Gastroesophageal sphincter (tissue), 4 donors: ENCODE data around the gene NFATC2IP. TPM values are rescaled to one million over a fixed set of nuclear protein-coding genes. Genes with fewer than 3 reads are reported as not detected.
"Not testable (repeated sequence)": the region's sequence is repeated elsewhere in the genome, so short reads cannot be mapped to it uniquely, and the experiment has no call there.

Experiments
- ATAC-seq: fragments of 150-250 bp; one replicate; pipeline ENCODE4 v1.9.1; 2016; ENCODE audit warnings: mild to moderate bottlenecking, moderate library complexity
- H3K27ac ChIP-seq, 4 donors: fragments of 200-600 bp; sonication (generic) in 3 of 4; 1 replicate in 3 of 4; 2 replicates in 1 of 4; pipeline ENCODE4 v1.5.1; 2016 to 2019
- H3K27me3 ChIP-seq: fragments of 200-600 bp; sonication (generic); one replicate; pipeline ENCODE4 v1.5.1; 2019
- H3K36me3 ChIP-seq, 2 donors: fragments of 200-600 bp; sonication (generic); one replicate each; pipeline ENCODE4 v1.5.1; 2019; ENCODE audit warnings: control low read depth in 1 of 2
- H3K4me1 ChIP-seq, 3 donors: fragments of 200-600 bp; sonication (generic); 1 replicate in 2 of 3; 2 replicates in 1 of 3; pipeline ENCODE4 v1.5.1; 2016 to 2019; ENCODE audit warnings: control low read depth in 2 of 3
- H3K4me3 ChIP-seq, 2 donors: fragments of 200-600 bp; sonication (generic); one replicate each; pipeline ENCODE4 v1.5.1; 2019; ENCODE audit warnings: mild to moderate bottlenecking in 1 of 2, moderate library complexity in 1 of 2
- H3K9me3 ChIP-seq, 3 donors: fragments of 200-600 bp; sonication (generic); one replicate each; pipeline ENCODE4 v1.5.1; 2017 to 2019; ENCODE audit warnings: control low read depth in 2 of 3
- EP300 ChIP-seq: sonication (generic); formaldehyde crosslinking; IDR thresholded peaks from one replicate; pipeline ENCODE4 v1.6.1; 2017; ENCODE audit warnings: antibody characterized with exemption, mild to moderate bottlenecking
- POLR2A ChIP-seq, 2 donors: fragments of 450-650 bp; IDR thresholded peaks; one replicate each; pipeline ENCODE4 v1.6.1; 2017; ENCODE audit warnings: antibody characterized with exemption in 2 of 2, mild to moderate bottlenecking in 2 of 2, moderate library complexity in 1 of 2
- POLR2AphosphoS5 ChIP-seq: sonication (generic); formaldehyde crosslinking; IDR thresholded peaks from one replicate; pipeline ENCODE4 v1.6.1; 2017; ENCODE audit warnings: antibody characterized with exemption
- WGBS, 2 donors: methylation state at CpG; one replicate each; pipeline ENCODE4 v1.1.5; 2018; ENCODE audit warnings: low coverage in 1 of 2; 5-methylcytosine and 5-hydroxymethylcytosine counted together
- total RNA-seq, 4 donors: library from RNA; depleted of rRNA; stranded (reverse); fragments of >200 nt; gene quantifications; one replicate each; pipeline ENCODE4 v1.1.0, GENCODE V29; 2016
- TF ChIP-seq, protein P1 (sequence below), 4 experiments: fragments of 200-600 bp in 2 of 4; fragments of 450-650 bp in 2 of 4; sonication (generic) in 1 of 4; IDR thresholded peaks; one replicate each; pipeline ENCODE4 v1.5.1; 2017 to 2019; ENCODE audit warnings: antibody characterized with exemption in 4 of 4, mild to moderate bottlenecking in 2 of 4, moderate library complexity in 2 of 4

The NFATC2IP gene
- total RNA-seq, 4 donors from 2014 or later = 13.9 to 28.0 (median 22.8) TPM

DNA sequence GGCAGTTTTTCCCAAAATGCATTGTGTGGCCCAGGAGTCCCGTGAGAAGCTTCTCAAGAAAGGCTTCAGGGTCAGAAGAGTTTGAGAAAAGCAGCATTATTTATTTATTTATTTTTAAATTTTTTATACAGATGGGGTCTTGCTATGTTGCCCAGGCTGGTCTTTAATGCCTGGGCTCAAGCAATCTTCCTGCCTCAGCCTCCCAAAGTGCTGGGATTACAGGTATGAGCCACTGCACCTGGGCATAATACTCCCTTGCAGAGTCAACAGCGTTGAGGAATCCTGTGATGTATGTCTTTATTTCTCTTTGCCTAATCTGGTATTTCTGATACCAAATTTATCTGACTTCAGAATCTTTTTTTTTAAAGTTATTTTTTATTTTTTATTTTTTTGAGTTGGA is 49.3 kb downstream of the NFATC2IP start:
- 83 to 89% methylated on average over 2 of the region's 2 CpGs for WGBS, 2 donors
- TF ChIP-seq, protein P1, sequence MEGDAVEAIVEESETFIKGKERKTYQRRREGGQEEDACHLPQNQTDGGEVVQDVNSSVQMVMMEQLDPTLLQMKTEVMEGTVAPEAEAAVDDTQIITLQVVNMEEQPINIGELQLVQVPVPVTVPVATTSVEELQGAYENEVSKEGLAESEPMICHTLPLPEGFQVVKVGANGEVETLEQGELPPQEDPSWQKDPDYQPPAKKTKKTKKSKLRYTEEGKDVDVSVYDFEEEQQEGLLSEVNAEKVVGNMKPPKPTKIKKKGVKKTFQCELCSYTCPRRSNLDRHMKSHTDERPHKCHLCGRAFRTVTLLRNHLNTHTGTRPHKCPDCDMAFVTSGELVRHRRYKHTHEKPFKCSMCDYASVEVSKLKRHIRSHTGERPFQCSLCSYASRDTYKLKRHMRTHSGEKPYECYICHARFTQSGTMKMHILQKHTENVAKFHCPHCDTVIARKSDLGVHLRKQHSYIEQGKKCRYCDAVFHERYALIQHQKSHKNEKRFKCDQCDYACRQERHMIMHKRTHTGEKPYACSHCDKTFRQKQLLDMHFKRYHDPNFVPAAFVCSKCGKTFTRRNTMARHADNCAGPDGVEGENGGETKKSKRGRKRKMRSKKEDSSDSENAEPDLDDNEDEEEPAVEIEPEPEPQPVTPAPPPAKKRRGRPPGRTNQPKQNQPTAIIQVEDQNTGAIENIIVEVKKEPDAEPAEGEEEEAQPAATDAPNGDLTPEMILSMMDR (IDR thresholded peaks at IDR 0.05) = no peak
- H3K27me3 ChIP-seq = peaks cover 40% of the 10 kb centered on the region
- H3K4me3 ChIP-seq = no peak overlapping the region
- no peak for ATAC-seq
- no peaks in the 10 kb centered on the region for H3K9me3 ChIP-seq
- no peaks in the 10 kb centered on the region for H3K36me3 ChIP-seq
- H3K4me1 ChIP-seq = no peaks in the 10 kb centered on the region
- no peak overlapping the region for H3K27ac ChIP-seq

DNA sequence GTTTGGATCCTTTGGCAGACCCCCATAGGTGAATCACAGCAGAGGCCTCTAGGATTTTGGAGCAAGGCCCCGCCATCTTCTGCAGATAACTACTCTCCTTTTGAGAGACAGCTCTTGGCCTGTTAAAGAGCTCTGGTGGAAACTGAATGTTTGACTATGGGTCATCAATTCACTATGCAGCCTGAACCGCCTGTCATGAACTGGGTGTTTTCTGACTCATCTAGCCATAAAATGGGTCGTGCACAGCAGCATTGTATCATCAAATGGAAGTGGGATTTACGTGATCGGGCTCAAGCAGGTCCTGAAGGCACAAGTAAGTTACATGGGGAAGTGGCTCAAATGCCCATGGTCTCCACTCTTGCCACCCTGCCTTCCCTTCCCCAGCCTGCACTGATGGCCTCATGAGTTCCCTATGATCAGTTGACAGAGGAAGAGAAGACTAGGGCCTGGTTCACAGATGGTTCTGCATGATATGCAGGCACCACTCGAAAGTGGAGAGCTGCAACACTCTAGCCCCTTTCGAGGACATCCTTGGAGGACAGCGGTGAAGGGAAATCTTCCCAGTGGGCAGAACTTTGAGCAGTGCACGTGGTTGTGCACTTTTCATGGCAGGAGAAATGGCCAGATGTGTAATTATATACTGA is 53.9 kb downstream of the NFATC2IP start:
- ATAC-seq, H3K4me1 ChIP-seq, H3K27ac ChIP-seq, H3K36me3 ChIP-seq, H3K9me3 ChIP-seq, H3K4me3 ChIP-seq: not testable (repeated sequence)
- peaks cover 16% of the 10 kb centered on the region for H3K27me3 ChIP-seq
- WGBS, 2 donors = 55 to 72% methylated on average over 5 to 7 of the region's 9 CpGs

DNA sequence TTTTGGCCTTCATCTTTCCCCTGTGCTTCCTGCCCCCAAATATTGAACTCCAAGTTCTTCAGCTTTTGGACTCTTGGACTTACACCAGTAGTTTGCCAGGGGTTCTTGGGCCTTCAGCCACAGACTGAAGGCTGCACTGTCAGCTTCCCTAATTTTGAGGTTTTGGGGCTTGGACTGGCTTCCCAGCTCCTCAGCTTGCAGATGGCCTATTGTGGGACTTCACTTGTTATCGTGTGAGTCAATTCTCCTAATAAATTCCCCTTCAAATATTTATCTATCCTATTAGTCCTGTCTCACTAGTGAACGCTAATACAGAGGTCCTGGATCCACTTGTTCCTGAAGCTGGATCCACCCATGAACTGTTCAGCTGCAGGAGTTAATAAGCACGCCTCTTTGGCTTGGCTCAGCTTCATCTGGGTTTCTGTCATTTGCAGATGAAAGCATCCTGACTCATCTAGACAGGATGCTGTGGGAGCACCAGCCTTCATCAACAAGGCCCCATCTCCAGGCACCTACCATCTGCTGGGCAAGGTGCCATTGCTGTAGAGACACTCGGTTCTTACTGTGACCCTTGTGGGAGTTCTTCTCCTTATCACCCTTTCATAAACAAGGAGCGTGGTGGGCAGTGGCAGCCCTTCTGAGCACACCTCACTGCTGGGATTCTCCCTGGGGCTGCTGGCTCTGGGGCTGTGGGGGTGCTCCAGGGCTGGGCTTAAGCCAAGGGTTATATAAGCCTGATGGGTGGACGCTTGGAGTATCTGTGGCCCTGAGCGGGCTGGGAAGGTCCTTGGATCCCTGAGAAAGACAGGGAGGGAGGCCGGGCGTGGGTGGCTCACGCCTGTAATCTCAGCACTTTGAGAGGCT is 57.2 kb downstream of the NFATC2IP start:
- Histone ChIP-seq H3K27ac (no peak overlapping the region), H3K9me3 (no peaks in the 10 kb centered on the region), H3K4me3 (no peak overlapping the region), H3K4me1 (no peaks in the 10 kb centered on the region), H3K36me3 (no peaks in the 10 kb centered on the region), H3K27me3 (peaks cover 8% of the 10 kb centered on the region)
- ATAC-seq = no peak
- TF ChIP-seq POLR2AphosphoS5 (no peak), POLR2A (IDR thresholded peaks at IDR 0.05) (no peak), EP300 (no peak)
- TF ChIP-seq, protein P1 (IDR thresholded peaks at IDR 0.05) = no peak
- WGBS, 2 donors = 47% methylated on average over 3 of the region's 10 CpGs; no CpG with 5 or more reads in 1 of the 2 donors

DNA sequence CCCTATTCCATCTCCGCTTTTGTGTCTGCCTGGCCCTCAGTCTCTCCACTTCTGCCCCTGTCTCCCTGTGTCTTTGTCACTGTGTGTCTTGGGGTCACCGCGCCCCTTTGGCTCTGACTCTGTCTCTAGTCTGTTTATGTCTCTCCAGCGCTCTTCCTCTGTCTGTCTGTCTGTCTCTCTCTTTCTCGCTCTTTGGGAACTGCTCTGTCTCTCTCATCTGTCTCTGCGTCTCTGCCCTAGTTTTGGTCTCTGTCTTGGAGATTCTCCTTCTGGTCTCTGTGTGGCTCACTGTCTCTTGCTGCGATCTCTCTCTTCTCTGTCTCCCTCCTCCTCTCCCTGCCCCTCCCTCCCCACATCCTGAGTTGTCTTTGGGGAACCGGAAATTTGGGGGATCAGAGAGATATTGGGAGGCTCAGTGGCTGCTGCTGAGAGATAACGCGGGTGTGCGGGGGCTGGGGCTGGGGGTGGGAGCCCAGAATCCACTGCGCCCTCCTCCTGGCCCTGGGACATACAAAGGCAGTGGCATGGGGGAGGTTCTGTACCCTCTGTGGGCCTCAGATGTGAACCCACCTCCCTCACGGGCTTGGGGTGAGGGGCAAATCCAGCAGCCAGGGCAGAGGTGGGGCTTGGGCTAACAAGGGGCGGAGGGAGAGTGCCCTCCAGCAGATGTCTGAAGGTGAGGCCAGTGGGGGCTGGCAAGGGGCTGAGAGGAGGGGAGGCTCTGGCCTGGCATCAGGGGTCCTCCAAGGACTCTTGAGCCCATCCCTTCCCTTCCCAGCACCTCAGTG is 58.5 kb downstream of the NFATC2IP start:
- no peaks in the 10 kb centered on the region for H3K4me1 ChIP-seq
- no peak for ATAC-seq
- TF ChIP-seq POLR2A (IDR thresholded peaks at IDR 0.05) (no peak), EP300 (no peak), POLR2AphosphoS5 (no peak)
- TF ChIP-seq, protein P1 (IDR thresholded peaks at IDR 0.05) = no peak
- H3K27ac ChIP-seq = no peak overlapping the region
- no peaks in the 10 kb centered on the region for H3K9me3 ChIP-seq
- no peaks in the 10 kb centered on the region for H3K36me3 ChIP-seq
- no peak overlapping the region for H3K4me3 ChIP-seq
- H3K27me3 ChIP-seq = peaks cover 8% of the 10 kb centered on the region
- 68 to 81% methylated on average over 4 to 7 of the region's 14 CpGs for WGBS, 2 donors

DNA sequence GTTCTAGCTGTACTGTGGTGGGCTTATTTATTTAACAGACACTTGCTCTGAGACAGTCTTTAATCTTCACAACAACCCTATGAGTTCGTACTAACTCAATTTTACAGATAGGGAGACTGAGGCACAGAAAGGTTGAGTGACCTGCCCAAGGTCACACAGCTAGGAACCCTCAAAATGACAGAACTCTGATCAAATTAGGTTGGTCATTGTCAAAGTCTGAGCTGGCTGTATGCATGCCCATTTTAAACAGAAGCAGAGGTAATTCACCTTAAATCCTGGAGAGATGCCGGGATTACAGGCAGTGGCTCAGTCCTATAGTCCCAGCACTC is 59.1 kb downstream of the NFATC2IP start:
- 83 to 90% methylated on average over 1 to 2 of the region's 2 CpGs for WGBS, 2 donors
- Histone ChIP-seq H3K9me3 (no peaks in the 10 kb centered on the region), H3K27me3 (peaks cover 8% of the 10 kb centered on the region), H3K4me3 (no peak overlapping the region), H3K27ac (no peak overlapping the region), H3K36me3 (no peaks in the 10 kb centered on the region), H3K4me1 (no peaks in the 10 kb centered on the region)
- ATAC-seq = no peak
- TF ChIP-seq EP300 (no peak), POLR2AphosphoS5 (no peak), POLR2A (IDR thresholded peaks at IDR 0.05) (no peak)
- TF ChIP-seq, protein P1 (IDR thresholded peaks at IDR 0.05) = no peak
